ENCODE measurements around the gene ADGRG1.
A peak's percentile ranks its signal among the peaks of the same experiment; 100 is the strongest.
"Not testable (repeated sequence)": the region's sequence is repeated elsewhere in the genome, so short reads cannot be mapped to it uniquely, and the experiment has no call there.

The ADGRG1 gene

DNA sequence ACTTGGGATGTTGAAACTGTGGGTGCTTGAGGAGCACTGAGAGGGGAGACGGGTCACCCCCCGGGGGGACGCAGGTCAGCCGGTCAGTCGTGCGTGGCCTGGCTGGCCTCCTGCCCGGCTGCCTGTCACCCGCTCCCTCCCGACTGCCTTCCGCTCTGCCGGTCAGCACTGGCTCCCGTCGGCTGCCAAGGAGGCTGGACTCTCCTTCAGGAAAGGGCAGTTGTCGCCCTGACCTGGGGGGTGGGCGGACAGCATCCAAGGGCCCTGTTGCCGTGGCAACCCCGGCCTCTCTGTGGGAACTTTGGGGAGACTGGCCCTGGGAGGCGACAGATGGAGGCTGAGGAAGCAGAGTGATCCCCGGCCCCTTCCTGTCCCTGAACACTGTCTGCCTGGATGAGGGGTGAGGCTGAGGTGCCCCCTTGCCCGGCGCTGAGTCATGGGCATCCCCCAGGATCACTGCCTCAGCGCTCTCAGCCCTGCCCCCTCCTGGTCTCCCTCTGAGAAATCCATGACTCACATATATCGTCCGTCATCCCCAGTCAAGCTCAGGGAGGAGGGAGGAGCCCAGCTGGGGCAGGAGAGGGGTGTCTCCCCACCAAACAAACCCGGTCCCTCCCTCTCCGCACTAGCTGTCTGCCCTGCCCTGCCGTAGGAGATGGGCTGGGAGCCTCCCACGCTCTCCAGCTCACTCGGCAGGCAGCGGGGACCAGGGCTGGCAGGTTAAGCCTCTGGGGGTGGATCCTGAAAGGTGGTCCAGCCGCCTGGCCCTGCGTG lies at the start of gene ADGRG1:
ADGRG1 (plus strand) TSS at position 623 of the 774 bp plus-strand sequence. CDS start 21,658 bp downstream, outside the sequence.
- DNase-seq, result peak; percentile 97

DNA sequence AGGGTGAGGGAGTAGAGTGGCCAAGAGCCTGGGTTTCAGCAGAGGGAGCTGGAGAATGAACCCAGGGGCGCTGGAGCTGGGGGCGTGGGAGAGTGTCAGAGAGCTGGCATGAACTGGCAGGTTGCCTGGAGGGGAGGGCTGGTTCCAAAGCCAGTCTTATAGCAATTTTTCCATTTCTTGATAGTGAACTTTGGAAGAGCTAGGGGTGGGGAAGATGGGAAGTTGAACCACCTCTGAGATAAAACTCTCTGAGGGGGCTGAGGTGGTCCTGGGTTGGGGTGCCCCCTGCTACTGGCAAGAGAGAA lies 49.1 kb upstream of the ADGRG1 start:
- DNase-seq, result no peak

DNA sequence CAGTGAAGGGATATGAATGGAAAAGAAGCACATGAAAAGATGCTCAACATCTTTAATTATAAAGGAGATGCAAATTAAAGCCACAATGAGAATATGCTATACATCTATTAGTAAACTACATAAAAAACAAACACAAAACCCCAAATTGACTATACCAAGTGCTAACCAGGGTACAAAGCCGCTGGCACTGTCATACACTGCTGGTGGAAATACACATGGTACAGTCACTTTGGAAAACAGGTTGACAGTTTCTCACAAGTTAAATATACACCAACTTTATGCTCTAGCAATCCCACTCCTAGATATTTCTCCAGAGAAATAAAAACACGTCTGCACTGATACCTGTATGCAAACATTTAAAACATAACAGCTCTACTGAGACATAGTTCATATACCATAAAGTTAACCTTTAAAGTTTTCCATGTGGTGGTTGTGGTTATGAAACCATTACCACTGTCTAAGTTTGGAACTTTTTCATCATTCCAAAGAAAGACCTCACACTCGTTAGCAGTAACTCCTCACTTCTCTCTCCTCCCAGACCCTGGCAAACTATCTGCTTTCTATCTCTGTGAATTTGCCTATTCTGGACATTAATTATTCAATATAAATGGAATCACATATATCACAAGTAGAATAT lies 43.3 kb upstream of the ADGRG1 start:
- DNase-seq, result no peak

DNA sequence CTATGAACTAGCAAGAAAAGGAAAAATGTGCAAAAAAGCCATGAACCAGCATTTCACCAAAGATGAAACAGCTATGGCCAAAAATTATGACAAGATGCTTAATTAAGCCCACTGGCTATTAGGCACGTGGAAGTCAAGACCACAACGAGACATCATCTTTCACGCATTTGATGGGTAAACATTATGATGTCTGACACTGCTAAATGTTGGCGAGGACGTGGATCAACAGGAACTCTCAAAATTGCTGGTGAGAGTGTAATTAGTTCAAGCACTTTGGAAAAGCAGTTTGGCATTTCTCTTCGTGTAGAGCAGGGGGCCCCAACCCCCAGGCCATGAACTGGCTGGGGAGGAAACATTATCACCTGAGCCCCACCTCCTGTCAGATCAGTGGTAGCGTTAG lies 39.6 kb upstream of the ADGRG1 start:
- no peak for DNase-seq

DNA sequence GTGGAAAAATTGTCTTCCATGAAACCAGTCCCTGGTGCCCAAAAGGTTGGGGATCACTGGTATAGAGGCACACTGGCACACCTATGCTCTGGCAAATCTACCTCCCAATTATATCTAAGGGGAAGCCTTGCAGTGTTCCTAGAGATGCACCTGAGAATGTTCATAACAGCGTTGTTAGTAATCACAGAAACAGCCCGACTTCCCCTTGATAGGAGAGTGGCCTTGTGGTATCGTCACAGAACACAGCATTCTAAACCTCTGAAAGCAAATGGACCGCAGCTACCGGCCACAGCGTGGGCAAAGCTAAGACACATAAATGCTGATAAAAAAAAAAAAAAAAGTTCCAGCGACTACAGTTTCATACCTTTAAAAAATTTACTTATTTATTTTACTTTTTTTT lies 39.1 kb upstream of the ADGRG1 start:
- DNase-seq, result no peak

DNA sequence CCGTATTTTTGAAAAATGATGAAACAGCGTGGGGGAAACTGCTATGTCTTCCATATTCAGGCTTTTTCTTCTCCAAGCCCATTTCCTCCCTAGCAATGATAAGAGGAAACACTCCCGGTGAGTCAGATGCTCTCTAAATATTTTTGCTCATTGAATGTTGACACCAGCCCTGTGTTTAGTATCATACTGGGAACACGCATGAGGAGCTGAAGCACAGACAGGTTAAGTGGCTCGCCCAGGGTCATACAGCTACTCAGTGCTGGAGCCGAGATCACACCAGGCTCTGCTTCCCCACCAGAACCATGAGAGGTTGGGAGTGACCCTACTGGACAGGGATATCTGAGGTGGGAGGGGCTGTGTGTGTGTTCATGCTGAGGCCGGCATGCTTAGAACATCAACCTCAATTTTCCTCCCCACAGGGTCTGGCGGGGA lies 37.8 kb upstream of the ADGRG1 start:
- DNase-seq, result no peak

DNA sequence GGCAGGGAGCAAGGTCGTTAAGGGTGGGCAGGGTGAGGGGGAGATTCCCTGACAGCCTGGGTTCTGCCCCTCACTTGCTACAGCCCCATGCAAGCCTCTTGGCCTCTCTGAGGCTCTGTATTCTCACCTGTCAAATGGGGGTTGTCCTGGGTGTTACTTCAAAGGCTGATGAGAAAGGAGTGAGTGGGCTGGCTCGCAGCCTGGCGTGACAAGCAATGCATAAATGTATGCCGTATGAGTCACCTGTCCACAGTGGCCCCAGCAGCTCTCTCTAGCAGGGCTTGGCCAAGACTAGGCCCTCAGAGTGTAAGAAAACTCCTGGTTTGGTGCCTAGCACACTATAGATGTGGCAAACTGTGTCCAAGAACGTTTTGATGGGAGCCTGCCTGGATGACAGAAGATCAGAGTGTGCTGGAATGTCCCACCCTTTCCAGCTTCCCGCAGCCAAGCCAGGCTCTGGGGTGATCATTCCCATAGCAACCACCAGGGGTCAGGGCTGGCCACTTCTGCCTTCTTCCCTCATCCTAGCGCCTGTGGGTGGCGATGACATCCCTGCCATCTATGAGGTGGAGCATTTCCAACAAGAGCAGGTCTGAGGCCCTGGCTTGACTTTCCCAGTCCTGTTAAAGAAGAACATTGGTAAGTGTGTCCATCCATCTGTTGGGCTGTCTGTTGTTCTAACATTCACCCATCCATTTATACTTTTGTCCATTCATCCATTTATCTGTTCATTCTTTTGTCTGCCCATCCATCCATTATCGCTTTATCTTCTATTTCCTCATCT lies 37.2 kb upstream of the ADGRG1 start:
- peak; percentile 89 for DNase-seq

DNA sequence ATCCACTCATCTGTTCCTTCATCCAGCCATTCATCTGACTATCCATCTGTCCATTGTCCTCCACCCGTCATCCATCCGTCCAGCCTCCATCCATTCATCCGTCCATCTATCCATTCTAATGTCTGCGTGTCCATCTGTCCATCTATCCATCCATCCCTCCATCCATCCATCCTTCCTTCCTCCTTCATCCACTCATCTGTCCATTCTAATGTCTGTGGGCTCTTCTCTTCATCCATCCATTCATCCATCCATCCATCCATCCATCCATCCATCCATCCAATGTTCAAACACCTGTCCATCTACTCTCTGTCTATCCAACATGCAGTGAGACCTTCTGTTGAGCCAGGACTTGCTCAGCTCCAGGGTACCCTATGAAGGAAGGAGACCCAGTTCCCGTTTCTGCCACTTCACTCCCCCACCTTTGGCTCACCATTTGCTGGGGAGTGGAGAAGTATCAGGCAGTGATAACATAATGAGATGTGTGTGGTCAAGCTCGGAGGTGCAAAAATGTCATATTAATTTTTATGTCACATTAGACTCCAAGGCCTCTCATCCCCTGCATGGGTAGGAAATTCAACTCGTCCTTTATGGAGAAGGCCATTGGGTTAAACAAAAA lies 36.5 kb upstream of the ADGRG1 start:
- DNase-seq, result no peak

DNA sequence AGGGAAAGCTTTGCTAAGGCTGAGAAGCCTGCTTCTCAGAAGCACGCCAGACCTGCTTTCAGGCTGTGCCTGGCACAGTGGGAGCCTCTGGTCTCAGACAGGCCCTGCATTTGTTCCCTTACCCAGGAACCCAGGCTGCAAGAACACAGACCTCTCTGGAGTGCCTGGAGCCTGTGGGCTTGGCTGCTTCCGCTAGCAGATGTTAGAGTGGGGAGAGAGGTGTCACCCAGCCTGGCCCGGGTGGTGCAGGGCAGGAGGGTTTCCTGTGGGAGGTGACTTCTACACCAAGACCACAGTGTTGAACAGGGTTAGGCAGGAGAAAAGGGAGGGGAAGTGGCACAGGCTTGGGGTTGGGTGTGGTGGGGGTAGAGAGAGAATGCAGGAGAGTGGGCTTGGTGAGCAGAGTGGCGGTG lies 35.8 kb upstream of the ADGRG1 start:
- DNase-seq, result peak; percentile 74

DNA sequence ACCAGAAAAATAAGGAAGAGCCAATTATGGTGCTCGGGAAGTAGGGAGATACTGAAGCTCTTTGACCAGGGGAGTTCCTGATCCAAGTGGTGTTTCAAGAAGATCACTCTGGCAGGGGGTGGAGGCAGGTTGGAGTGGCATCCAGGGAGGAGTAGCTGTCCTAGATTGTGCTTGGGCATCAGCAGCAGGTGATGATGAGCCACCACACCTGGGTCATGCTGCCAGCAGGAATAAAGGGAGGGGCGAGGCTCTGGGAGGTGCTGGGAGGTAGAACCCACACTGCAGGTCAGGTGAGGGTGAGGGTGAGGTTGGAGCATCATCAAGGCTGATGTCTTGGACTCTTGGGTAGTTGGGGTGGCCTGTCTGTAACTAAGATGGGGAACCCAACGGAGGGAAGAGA lies 35.4 kb upstream of the ADGRG1 start:
- DNase-seq, result no peak

DNA sequence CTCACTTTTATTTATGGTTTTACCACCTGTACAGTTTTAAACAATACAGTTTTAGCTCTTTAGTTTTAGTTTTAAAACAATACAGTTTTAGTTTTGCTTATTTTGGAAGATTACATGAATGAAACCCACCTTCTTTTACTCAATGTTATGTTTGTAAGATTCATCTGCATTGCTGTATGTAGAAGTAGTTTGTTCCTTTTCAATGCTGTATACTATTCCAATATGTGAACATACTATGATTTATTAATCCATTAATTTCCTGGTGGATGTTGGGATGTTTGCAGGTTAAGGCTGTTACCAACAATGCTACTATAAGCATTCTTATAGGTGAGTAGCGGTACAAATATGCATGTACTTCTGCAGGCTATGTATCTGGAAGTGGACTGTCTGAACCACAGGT lies 34.4 kb upstream of the ADGRG1 start:
- no peak for DNase-seq

DNA sequence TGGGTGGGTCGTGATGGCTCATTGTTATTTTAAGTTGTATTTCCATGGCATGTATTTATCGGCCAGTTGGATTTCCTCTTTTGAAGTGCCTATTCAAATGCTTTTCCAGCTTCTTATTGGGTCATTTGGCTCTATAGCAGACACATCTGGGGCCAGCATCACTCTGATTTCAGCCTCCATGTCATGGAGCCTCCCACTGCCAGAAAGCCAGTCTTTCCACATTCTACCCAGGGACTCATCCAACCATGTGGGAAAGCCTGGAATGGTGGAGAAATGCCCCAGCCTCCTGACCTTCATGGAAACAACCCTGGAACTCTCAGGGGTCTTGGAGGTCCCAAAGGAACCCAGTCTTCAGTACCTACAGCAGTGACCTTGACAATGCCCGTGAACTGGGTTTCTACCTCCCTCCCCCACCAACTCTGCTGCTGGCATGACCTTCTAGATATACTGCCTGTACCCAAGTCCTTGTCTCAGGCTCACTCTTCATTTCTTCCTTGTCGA lies 33.8 kb upstream of the ADGRG1 start:
- DNase-seq, result no peak

DNA sequence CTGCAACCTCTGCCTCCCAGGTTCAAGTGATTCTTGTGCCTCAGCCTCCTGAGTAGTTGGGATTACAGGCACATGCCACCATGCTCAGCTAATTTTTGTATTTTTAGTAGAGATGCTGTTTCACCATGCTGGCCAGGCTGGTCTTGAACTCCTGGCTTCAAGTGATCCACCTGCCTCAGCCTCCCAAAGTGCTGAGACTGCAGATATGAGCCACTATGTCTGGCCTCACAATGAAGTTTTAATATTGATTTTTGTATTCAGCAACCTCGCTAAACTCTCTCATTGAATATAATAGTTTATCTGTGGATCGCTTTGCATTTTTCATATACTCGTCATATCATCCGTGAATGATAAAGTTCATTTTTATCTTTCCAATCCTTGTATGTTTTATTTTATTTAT lies 32.2 kb upstream of the ADGRG1 start:
- not testable (repeated sequence) for DNase-seq

DNA sequence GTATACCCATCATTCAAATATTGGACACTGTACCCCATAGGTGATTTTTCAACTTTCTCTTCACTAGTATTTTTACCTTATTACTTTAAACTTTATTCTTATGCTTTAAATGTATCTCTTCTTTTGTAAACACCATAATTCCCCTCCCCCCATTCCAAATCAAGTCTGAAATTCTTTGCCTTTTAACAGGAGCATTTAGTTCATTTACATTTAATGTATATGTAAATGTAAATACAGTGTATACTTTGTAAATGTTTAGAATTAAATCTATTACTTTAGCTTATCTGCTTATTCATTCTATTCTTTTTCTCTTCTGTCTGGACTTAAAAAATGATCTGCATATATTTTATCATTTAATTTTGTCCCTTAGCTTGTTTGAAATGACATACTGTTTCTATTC lies 30.0 kb upstream of the ADGRG1 start:
- no peak for DNase-seq

DNA sequence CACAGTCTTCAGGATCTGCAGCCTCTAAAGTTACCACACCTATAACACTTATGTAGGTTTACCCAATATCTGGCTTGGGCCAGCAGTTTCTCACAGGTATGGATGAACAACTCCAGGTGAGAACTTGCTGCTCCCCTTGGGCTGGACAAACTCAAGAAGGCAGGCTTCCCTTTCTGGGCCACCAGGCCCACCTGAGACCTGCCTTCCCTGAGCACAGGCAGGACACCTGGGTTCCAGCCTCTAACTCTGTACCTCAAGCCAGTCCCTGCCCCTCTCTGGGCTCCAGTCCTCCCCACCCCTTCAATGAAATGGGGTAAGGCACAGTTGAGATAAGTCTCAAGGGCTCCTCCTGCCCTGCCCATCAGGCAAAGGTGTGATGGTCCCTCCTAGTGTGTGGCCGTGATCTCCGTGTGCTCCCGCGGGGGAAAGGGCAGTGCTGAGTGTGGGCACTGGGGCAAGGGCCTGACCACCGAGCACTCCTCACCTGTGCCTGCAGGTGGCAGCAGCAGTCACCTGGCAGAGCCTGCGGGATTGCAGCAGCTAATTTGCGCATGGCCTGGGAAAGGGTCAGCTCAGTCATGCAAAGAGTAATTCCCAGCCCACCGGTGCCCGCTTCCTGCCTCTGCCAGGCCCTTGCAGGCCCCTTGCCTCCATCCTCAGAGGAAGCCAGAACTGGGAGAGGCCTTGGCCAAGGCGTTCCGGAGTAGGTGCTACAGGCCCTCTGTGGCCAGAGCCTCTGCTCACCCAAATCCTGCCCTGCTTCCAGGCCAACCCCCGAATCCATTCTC lies 28.2 kb upstream of the ADGRG1 start:
- peak; percentile 70 for DNase-seq

DNA sequence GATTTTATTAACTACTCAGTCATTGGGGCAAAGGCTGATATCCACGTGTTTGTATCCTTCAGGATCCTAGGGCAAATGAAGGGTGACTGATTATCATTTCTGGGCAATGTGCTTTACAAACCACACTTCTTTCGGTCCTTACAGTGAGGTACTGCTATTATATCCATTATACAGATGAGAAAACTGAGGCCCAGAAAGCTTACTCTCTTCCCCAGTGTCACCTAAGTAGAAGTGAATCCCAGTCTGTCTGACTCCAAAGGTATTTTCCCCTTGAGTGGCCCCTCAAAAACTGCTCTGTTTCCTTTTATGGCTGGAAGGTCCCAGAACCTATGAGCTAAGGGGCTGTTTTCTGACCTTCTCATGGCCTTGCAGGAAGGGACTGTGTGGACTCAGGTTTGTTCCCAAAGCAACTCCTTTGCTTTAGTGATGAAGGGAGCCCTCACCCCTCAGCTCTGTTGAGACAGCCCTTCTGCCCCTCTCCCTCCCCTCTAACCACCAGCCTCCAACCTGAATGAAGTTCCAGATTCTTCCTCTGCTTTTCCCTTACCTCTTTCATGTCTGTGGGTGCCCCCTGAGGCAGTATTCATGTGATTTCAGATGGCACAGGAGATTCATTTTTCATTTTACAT lies 27.4 kb upstream of the ADGRG1 start:
- DNase-seq, result no peak

DNA sequence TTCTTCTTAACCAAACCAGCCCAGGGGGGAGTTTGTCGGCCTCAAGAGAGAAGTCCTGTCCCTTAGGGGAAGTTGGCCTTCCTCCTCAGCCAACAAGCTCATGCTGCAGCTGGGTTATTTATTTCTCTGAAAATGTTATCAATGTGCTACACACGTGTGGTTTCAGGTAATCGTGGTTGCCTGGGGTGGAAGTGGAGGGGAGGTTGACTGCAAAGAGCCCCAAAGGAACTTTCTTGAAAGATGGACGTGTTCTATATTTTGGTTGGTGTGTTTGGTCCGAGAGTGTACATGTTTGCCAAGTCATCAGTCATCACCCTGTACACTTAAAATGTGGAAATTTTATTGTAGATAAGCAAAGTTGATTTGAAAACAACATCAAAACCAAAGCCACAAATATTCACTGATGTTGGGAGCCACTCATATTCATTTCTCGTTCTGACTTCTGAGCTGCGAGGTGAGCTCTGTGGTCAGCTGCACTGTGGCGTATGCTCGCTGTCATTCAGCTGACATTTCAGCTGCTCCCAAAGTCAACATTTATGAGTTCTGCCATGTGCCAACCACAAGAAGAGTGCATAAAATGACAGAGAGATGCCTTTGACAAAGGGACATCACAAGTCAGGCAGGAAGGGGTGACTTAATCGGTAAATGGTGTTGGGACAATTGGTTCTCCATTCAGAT lies 26.5 kb upstream of the ADGRG1 start:
- peak; percentile 68 for DNase-seq

DNA sequence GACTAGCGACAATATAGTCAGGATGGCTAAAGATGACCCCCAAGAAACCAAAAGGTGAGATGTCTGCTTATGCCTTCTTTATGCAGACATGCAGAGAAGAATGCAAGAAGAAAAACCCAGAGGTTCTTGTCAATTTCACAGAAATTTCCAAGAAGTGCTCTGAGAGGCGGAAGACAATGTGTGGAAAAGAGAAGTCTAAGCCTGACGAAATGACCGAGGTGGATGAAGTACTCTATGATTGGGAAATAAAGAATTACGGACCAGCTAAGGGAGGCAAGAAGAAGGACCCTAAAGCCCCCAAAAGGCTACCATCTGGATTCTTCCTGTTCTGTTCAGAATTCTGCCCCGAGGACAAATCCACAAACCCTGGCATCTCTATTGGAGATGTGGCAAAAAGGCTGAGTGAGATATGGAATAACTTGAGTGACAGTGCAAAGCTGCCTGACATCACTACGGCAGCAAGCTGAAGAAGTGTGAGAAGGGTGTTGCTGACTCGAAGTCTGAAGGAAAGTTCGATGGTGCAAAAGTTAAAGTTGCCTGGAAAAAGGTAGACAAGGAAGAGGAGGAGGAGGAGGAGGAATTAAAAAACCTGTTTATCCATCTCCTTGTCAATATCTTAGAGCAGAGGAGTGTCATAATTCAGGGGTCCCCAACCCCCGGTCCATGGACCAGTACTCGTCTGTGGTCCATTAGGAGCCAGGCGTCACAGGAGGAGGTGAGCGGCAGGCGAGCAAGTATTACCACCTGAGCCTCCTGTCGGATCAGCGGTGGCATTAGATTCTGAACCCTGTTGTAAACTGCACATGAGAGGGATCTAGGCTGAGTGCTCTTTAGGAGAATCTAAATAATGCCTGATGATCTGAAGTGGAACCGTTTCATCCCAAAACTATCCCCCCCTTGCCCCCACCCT lies 25.1 kb upstream of the ADGRG1 start:
- DNase-seq, result peak; percentile 46

DNA sequence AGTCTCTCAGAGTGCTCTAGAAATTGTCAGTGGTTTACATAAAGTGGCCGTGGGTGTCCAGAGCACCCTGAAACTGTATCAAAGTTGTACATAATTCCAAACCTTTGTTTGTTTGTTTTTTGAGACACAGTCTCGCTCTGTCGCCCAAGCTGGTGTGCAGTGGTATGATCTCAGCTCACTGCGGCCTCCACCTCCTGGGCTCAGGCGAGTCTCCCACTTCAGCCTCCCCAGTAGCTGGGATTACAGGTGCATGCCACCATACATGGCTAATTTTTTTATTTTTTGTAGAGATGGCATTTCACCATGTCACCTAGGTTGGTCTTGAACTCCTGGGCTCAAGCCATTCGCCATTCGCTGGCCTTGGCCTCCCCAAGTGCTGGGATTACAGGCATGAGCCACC lies 24.3 kb upstream of the ADGRG1 start:
- DNase-seq, result no peak

DNA sequence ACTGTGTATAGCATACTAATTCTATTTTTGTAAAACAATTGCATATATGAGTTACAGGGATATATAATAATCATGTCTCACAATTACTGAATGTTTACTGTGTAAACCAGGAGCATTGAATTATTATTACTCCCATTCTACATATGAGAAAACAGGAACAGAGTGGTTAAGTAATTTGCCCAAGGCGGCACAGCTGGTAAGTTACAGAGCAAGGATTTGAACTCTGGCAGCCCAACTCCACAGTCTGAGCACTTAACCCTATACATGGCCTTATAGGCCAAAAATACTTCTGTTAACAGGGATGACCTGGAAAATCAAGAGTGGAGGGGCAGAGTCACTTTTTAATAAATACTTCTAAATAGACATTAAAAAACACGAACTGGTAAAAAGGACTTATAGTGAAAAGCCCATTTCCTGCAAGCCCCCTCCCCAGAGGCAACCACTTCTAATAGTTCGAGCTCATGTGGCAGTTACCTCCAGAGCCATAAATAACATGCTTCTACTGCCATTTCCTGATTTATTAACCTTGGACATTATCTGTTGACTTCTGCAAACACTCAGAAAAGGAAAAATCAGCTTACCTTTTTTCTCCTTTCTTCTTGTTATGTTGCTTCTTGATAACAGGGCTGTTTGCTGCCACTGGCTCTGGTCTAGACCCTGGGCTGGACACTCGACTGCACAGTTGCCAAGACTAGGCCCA lies 22.1 kb upstream of the ADGRG1 start:
- DNase-seq, result no peak
